Non-pigmented ciliary epithelial cell (primary cell): ENCODE measurements around the gene PCSK2.

ENCODE experiments used
- DNase-seq: peaks from one replicate; pipeline ENCODE4 v3.0.0-alpha.2; 2010; ENCODE audit warnings: low read depth

PCSK2 gene

GRCh38 chr20:17505636-17506517 lies 279.0 kb downstream of the PCSK2 start:
- peak; percentile 31 for DNase-seq

GRCh38 chr20:17507032-17507431 lies 280.2 kb downstream of the PCSK2 start:
- no peak for DNase-seq

- no peak for DNase-seq
These were observed 280.7 kb downstream of the PCSK2 start for GRCh38 chr20:17507531-17507930.

GRCh38 chr20:17508756-17509155 lies 281.9 kb downstream of the PCSK2 start:
- DNase-seq: no peak

GRCh38 chr20:17510548-17510947 lies 283.7 kb downstream of the PCSK2 start:
- DNase-seq: no peak

- DNase-seq: no peak
These were observed 284.6 kb downstream of the PCSK2 start for GRCh38 chr20:17511401-17511800.

- DNase-seq: no peak
These were observed 287.1 kb downstream of the PCSK2 start for GRCh38 chr20:17513939-17514338.

GRCh38 chr20:17515053-17515452 lies 288.2 kb downstream of the PCSK2 start:
- no peak for DNase-seq

GRCh38 chr20:17518339-17519052 lies 291.7 kb downstream of the PCSK2 start:
- DNase-seq: no peak

- DNase-seq: no peak
These were observed 292.9 kb downstream of the PCSK2 start for GRCh38 chr20:17519606-17520285.

GRCh38 chr20:17520583-17520982 lies 293.7 kb downstream of the PCSK2 start:
- DNase-seq: no peak

- DNase-seq: no peak
These were observed 295.7 kb downstream of the PCSK2 start for GRCh38 chr20:17522528-17522927.

GRCh38 chr20:17523326-17523725 lies 296.5 kb downstream of the PCSK2 start:
- DNase-seq: no peak

- no peak for DNase-seq
These were observed 297.7 kb downstream of the PCSK2 start for GRCh38 chr20:17524560-17524959.

GRCh38 chr20:17525132-17525531 lies 298.3 kb downstream of the PCSK2 start:
- DNase-seq: no peak

- DNase-seq: no peak
These were observed 298.8 kb downstream of the PCSK2 start for GRCh38 chr20:17525650-17526049.

- DNase-seq: no peak
These were observed 302.7 kb downstream of the PCSK2 start for GRCh38 chr20:17529586-17529985.

- DNase-seq: no peak
These were observed 303.3 kb downstream of the PCSK2 start for GRCh38 chr20:17530153-17530552.

GRCh38 chr20:17530716-17531664 lies 304.1 kb downstream of the PCSK2 start, which contains the start of gene BFSP1:
TSS of gene BFSP1 (minus strand) at chr20:17531379. CDS start at chr20:17531329, 50 bp downstream.
- DNase-seq: no peak

GRCh38 chr20:17531665-17532025 lies 304.8 kb downstream of the PCSK2 start:
- DNase-seq: no peak

- peak; percentile 43 for DNase-seq
These were observed 306.6 kb downstream of the PCSK2 start for GRCh38 chr20:17533396-17533795.

GRCh38 chr20:17534077-17534476 lies 307.2 kb downstream of the PCSK2 start:
- no peak for DNase-seq
